Stimulated activated CD4-positive, alpha-beta T cell treated with anti-CD3 and anti-CD28 coated beads, Interleukin-1b, Interleukin-23, amount 100 ng/mL, for 1 hour (primary cell): Measurements from ENCODE around the gene ACOT9.
"Not testable (repeated sequence)": the region's sequence is repeated elsewhere in the genome, so short reads cannot be mapped to it uniquely, and the experiment has no call there.

Source experiments
- DNase-seq, 2 donors: peaks; one replicate each; pipeline ENCODE4 v3.0.0-alpha.2; 2020; ENCODE audit warnings: low read depth in 2 of 2

ACOT9 gene

DNA sequence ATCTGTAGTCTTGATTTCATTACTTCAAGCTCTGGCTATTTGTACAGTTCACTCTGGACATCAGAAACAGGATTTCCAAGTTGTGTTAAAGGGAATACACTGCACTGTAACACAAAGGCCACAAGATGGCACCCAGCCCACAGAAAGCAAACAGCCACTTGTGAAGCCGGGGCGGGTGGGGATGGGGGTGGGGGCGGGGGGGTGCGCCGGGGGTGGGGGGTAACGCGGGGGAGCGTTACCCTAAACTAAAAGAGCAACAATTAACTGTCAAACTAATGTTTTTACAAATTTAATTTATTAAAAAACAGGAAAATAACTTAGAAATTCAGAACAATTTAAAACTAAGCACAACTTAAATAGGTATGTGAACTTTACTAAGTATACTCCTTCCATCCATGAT is 48.5 kb downstream of the ACOT9 start:
- DNase-seq: peak in 1 of 2 donors; percentile 7

DNA sequence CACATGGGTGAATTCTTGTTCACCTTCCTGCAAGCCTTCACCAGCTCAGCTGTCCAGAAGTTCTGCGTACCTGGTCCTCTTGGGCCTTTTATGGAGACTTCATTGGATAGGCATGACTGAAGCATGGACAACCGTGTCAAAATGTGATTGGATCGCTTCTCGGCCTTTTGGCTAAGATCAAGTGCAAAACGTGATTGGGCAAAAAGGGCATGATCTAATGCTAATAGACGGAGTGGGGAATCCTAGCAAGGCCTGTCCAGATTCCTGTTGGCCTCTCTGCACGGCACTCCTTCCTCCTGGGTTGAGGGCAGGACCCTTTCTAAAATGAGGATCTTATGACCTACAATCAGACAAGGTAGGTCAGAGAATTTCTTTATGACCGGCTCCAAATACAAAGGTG is 50.9 kb downstream of the ACOT9 start:
- DNase-seq: no peak

DNA sequence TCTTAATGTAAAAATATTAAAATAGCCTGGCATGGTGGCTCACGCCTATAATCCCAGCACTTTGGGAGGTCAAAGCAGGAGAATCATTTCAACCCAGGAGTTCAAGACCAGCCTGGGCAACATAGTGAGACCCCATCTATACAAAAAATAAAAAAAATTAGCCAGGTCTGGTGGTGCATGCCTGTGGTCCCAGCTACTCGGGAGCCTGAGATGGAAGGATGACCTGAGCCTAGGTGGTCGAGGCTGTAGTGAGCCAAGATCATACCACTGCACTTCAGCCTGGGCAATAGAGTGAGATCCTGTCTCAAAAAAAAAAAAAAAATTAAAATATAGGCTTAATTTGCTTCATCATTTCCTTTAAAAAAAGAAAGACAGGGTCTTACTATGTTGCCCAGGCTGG is 66.6 kb downstream of the ACOT9 start:
- DNase-seq: not testable (repeated sequence)

DNA sequence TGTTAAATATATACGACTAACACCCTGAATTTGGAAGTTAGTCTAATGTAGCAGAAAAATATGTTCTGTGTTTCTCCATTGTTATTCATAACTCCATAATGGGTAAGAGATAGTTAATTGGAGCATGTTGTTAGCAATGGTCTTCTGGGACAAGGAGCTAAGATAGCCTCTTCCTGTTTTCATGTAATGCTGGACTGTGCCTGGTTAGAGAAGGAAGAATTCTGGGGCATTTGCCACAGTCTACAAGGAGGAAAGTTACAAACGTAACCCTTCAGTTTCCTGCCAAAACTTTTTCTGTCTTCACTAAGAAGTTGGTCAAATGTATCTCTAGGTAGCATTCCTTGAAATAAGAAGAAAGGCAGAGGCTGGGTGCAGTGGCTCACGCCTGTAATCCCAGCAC is 70.0 kb downstream of the ACOT9 start:
- no peak for DNase-seq

DNA sequence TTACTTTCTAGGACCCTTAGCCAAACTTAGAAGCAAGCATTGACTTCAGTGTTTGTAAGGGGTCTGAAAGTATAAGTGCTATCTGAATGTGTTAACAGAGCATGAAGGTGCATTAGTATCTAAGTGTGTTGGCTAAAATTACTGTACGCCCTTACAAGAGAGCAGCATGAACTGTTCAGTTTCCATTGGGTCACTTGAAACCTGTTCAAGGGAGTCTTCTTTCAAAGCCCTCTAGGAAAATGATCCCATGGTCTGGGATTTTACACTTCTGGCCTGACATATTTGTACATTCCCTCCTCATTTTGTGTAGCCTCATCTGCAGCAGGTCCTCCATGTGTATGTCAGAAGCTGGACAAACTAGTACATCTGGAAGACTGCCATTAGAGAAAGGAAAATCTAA is 72.5 kb downstream of the ACOT9 start:
- DNase-seq: no peak

DNA sequence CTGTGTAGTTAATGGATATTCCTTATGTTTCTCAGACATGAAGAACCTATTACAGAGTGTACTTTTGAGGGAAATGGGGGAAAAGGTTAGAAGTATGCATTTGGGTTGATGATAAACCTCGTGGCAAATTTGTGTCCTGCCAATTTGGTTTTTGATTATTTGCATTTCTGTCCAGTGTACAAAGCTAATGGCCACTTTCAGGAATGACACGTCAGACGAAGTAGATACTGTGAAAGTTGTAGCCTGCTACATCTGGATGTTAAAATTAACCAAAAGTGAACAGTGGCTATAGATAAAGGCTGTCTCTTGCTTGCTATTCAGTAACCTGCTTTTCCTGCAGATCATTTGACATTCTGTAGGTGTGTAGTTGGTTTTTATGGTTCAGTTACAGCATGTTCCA is 74.7 kb downstream of the ACOT9 start:
- DNase-seq: no peak

DNA sequence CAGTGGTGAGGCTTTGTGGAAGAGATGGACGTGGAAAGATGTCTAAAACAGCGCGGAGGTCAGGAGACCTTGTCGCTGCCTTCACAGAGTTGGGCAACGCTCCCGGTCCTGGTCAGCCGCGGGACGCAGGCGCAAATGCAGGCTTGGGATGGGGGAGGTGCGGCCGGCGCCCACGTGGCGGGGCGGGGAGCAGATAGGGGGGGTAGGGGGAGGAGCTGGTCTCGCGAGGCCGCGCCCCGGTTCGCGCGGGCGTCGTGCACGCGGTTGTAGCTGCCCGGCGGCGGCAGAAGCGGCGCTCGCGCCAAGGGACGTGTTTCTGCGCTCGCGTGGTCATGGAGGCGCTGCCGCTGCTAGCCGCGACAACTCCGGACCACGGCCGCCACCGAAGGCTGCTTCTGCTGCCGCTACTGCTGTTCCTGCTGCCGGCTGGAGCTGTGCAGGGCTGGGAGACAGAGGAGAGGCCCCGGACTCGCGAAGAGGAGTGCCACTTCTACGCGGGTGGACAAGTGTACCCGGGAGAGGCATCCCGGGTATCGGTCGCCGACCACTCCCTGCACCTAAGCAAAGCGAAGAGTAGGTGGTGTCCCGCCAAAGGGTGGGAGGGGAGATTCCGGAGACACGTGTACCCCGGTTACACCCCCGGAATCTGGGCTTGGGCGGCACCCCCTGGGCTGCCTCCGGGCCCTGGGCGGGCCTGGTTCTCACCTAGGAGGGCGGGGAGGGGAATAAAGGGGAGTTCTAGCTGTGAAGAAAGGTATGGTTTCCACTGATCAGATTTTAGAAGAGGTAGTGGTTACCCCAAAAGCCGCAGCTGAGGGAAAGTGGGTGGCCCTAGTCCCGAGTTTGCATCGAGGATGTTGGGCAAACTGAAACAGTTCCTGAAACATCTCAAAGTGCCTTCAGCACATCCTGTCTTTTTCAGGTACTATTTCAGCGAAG is 75.6 kb downstream of the ACOT9 start, which contains the start of gene PRDX4:
TSS of gene PRDX4 (plus strand) at position 255 of the 939 bp plus-strand sequence. CDS start at position 333, 78 bp downstream.
- peak; percentile 30 to 55 for DNase-seq

DNA sequence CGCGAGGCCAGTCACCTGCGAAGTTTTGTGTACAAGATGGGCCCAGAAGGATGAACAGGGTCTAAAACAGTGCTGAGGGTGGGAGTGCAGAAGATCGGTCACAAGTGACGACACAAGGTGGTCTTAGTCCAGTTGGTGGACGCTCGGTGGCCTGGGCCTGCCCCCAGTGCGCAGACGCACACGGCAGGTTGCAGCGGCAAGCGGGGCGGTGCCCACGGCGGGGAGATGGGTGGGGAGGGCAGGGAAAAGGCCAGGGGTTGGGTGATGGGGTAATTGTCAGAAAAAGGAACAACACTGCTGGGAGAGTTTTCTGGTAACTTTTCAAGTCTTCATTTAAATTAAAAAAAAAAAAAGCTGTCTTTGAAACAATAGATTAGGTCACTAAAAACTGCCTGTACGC is 76.8 kb downstream of the ACOT9 start:
- DNase-seq: no peak

DNA sequence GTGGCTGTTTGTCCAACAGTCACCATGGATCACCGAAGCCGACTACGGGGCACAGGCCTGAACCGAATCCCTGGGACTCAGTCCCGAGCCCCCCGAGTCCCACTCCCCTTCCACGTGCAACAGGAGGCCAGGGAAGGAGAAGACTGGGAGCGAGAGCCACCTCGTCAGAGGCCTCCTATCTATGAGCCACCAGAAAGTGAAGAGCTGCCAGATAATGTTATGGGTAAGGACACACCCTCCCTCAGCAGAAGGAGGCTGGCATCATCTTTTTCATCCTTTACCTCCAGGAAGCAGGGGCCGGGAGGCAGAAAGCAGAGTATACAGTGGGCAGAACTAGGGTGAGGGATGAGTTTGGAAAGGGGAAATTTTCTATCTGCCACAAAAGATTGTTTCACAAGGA is 78.6 kb downstream of the ACOT9 start:
- no peak for DNase-seq

DNA sequence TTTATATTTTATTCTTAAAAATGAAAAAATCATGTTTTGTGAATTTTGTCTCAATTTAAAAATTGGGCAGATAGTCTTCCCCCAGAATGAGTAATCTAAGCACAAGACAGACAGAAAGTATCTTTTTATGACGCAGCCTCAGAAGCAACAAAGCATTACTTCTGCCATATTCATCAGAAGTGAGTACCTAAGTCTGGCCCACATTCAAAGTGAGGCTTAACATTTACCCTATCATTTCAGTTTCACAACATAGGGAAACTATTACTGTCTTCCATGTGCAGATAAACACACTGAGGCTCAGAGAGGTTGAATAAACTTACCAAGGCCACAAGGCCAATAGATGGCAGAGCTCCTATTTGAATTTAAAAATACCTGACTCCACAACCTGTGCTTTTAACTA is 80.2 kb downstream of the ACOT9 start:
- DNase-seq: no peak

DNA sequence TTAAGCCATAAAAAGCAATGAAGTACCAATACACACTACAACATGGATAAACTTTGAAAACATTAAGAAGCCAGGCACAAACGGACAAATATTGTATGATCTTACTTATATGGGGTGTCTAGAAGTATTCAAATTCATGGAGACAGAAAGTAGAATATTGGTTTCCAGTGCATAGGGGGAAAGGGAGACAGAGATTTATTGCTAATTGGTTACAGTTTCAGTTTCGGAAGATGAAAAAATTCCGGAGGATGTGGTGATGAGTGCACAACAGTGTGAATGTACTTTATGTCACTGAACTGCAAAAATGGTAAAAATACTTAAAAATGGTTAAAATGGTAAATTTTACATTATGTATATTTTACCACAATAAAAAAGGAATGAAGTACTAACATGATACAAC is 80.9 kb downstream of the ACOT9 start:
- no peak for DNase-seq

DNA sequence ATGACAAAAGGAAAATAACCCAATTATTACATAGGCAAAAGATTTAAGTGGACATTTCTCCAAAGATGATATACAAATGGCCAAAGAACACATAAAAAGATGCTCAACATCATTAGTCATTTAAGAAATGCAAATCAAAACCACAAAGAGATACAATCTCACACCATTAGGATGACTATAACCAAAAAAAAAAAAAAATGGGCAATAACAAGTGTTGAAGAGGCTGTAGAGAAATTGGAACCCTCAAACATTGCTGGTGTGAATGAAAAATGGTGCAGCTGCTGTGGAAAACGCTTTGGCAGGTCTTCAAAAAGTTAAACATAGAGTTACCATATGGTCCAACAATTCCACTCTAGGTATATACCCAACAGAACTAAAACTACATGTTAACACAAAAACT is 81.4 kb downstream of the ACOT9 start:
- DNase-seq: no peak

DNA sequence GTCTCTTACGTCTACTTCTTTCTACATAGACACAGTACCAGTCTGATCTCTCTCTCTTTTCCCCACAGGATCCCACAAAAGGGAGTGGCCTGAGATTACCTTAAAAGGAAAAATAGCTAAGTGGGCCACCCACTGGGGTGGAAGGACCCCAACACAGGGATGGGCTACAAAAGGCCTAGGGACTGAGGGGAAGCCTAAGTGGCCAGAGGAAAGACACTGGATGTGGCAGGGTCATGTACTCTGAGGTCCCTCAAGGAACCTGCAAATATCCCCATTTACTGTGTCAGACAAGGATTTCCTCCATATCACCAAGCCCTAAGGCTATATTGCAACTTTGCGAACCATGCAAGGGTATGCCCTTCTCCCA is 82.3 kb downstream of the ACOT9 start:
- DNase-seq: no peak

DNA sequence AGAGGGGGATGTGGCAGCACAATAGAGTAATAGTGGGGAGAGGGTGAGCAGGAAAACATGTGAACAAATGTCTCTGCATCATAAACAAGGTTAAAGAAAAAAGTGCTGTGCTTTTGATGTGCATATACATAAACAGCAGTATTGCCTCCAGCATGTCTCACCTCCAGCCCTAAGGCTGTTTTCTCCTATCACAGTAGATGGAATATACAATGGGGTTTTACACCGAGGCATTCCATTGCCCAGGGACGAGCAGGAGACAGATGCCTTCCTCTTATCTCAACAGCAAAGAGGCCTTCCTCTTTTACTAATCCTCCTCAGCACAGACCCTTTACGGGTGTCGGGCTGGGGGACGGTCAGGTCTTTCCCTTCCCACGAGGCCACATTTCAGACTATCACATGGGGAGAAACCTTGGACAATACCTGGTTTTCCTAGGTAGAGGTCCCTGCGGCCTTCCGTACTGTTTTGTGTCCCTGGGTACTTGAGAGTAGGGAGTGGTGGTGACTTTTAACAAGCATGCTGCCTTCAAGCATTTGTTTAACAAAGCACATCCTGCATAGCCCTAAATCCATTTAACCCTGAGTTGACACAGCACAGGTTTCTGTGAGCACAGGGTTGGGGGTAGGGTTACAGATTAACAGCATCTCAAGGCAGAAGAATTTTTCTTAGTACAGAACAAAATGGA is 82.9 kb downstream of the ACOT9 start:
- not testable (repeated sequence) for DNase-seq

DNA sequence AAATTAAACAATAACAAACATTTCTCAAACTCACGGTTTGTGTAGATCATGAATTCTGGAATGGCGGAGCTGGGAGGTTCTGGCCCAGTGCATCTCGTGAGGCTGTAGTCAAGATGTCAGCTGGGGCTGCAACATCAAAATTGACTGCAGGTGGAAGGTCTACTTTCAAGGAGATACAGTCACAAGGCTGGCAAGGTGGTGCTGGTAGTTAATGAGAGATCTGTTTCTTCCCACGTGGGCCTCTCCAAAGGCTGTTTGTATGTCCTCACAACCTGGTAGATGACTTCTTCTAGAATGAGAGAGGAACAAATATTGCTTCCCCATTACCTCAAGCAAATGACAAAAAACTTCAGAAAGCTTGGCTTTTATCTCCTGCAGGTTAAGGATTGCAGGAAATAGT is 83.7 kb downstream of the ACOT9 start:
- DNase-seq: no peak

DNA sequence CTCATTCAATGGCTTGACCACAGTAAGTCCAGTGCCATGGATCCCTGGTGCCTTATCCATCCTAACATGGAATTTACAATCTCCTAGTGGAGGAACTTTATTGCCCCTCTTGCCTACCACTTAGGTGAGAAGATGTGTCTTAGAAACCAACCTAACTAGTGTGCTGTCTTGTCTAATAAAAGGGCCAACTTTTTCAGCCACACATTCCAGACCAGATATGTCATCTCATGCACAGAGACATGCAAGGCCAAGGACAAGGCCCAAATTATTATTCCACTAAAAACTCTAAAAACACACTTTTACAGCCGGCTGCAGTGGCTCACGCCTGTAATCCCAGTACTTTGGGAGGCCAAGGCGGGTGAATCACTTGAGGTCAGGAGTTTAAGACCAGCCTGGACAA is 86.4 kb downstream of the ACOT9 start:
- DNase-seq: no peak

DNA sequence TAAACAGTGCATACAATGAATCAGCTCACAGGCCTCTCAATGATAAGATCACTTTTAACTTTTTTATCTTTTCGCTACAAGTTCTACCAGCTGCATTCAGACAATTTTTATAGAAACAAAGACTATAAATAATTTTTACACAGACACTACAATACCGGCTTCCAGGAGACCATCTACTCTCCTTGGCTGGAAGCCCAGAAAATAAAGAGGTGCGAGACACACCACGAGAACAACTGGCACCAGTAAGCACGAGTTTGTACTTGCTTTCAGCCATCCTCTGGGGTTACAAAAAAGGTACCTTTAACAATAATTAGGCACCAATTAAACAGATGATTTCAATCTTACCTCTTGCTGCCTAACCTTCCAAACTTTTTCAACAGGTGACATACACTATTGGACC is 87.0 kb downstream of the ACOT9 start:
- no peak for DNase-seq
